Activated naive CD4-positive, alpha-beta T cell treated with anti-CD3 and anti-CD28 coated beads, Interleukin-2, amount 50 U/mL, for 24 hours (primary cell): ENCODE data around the gene CEACAM18.
"Not testable (repeated sequence)": the region's sequence is repeated elsewhere in the genome, so short reads cannot be mapped to it uniquely, and the experiment has no call there.

ENCODE experiments used
- H3K27ac Mint-ChIP-seq: one replicate; pipeline ENCODE4 v1.8.0; 2021; ENCODE audit warnings: mild to moderate bottlenecking, mixed read lengths
- H3K27me3 Mint-ChIP-seq: one replicate; pipeline ENCODE4 v1.8.0; 2021; ENCODE audit warnings: mixed read lengths
- H3K36me3 Mint-ChIP-seq: one replicate; pipeline ENCODE4 v1.8.0; 2021; ENCODE audit warnings: mixed read lengths
- H3K4me1 Mint-ChIP-seq: one replicate; pipeline ENCODE4 v1.8.0; 2021; ENCODE audit warnings: mixed read lengths
- H3K4me3 Mint-ChIP-seq: one replicate; pipeline ENCODE4 v1.8.0; 2021; ENCODE audit warnings: mild to moderate bottlenecking, mixed read lengths
- H3K9me3 Mint-ChIP-seq: one replicate; pipeline ENCODE4 v1.8.0; 2021; ENCODE audit warnings: mixed read lengths

Gene CEACAM18

DNA sequence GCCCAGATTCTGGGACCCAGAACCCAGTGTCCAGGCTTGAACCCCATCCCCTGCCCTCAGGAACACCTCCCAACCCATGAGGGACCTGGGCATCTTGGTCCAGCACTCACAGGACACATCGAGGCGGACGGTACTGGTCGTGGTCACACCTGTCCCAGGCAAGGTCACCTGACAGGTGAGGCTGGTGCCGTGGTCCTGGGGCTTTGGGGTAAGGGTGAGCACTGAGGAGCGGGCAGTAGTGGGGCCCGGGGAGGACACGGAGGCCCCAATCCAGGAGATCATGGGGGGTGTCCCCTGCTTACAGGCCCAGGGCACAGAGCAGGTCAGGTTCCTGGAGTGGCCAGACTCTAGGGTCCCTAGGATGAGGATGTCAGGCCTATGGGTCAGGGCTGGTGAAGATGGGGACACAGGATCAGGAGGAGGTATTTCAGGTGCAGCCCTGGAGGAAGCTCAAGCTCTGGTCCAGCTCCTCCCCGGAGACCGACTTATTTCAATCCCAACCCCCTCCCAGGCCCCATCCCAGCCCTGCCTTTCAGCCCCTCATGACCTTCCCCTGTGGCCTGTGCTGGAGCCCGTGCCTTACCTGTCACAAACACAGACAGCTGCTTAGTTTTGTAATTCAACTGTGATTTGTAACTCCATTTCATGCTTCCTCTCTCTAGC is 20.9 kb upstream of the CEACAM18 start:
- H3K27ac Mint-ChIP-seq, result no peak overlapping the region
- H3K27me3 Mint-ChIP-seq, result peaks cover 2% of the 10 kb centered on the region
- H3K4me3 Mint-ChIP-seq, result no peak overlapping the region
- H3K9me3 Mint-ChIP-seq, result no peaks in the 10 kb centered on the region
- no peaks in the 10 kb centered on the region for H3K4me1 Mint-ChIP-seq
- H3K36me3 Mint-ChIP-seq, result no peaks in the 10 kb centered on the region

DNA sequence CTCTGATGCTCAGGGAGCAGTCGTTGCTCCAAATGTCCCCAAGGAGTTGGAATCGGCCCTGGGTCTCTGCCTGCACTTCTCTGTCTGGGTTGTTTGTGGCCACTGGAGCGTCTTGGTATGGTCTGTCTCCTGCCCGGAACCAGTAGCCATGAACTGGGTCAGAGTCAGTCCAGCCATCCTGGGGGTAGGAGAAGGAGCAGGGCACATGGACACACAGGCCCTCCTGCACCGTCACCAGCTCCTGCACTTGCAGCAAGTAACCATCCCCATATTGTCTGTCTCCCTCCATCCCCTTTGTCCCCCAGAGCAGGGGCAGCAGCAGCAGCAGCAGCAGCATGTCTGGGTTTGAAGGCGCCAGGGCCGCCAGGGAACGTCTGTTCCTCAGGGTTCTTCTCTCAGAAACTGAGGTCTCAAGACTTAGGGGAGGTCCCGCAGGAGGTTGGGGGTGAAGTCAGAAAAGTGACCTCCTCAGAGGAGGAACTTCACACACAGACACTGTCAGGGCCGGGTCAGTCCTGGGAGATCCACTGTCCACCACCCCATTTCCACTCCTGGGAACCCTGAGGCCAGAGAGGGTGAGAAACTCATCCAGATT is 20.2 kb upstream of the CEACAM18 start, which contains the start of gene SIGLEC8:
TSS of gene SIGLEC8 (minus strand) at position 404 of the 595 bp plus-strand sequence. CDS start at position 337, 67 bp downstream.
- no peaks in the 10 kb centered on the region for H3K9me3 Mint-ChIP-seq
- no peaks in the 10 kb centered on the region for H3K36me3 Mint-ChIP-seq
- peaks cover 3% of the 10 kb centered on the region for H3K27me3 Mint-ChIP-seq
- H3K27ac Mint-ChIP-seq, result peak within 1 kb of the TSS; percentile 23
- no peak within 1 kb of the TSS for H3K4me3 Mint-ChIP-seq
- H3K4me1 Mint-ChIP-seq, result peaks cover 4% of the 10 kb centered on the region

GRCh38 chr19:51458899-51459505 is 19.3 kb upstream of the CEACAM18 start:
- Mint-ChIP-seq H3K27ac (peak overlapping the region; percentile 23), H3K4me1 (peaks cover 5% of the 10 kb centered on the region), H3K27me3 (peaks cover 6% of the 10 kb centered on the region), H3K36me3 (no peaks in the 10 kb centered on the region), H3K4me3 (no peak overlapping the region), H3K9me3 (no peaks in the 10 kb centered on the region)

- no peak overlapping the region for H3K27ac Mint-ChIP-seq
- H3K9me3 Mint-ChIP-seq, result no peaks in the 10 kb centered on the region
- peaks cover 5% of the 10 kb centered on the region for H3K4me1 Mint-ChIP-seq
- H3K27me3 Mint-ChIP-seq, result peaks cover 15% of the 10 kb centered on the region
- no peaks in the 10 kb centered on the region for H3K36me3 Mint-ChIP-seq
- no peak overlapping the region for H3K4me3 Mint-ChIP-seq
Measured at GRCh38 chr19:51460164-51460992, 18.0 kb upstream of the CEACAM18 start.

DNA sequence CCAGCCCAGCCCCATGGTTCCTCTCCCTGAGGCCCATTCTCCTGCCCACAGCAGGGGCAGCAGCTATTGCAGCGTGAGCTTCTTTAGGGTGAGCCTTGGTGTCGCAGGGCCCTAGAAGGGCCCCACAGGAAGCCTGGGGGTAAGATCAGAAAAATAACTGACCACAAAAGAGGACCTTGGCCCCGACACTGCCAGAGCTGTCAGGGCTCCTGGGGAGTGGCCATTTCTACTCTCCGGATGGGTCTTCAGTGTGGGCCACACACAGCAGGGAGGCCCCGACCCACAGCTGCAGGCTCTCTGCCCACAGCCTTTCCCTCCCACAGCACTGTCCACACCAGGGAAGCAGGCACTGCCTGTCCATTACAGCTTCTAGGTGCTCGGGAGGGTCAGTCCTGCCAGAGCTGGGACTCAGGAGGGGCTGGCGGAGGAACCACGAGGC is 16.6 kb upstream of the CEACAM18 start:
- Mint-ChIP-seq H3K27me3 (peaks cover 15% of the 10 kb centered on the region), H3K27ac (peak overlapping the region; percentile 35), H3K36me3 (no peaks in the 10 kb centered on the region), H3K4me3 (no peak overlapping the region), H3K4me1 (peaks cover 5% of the 10 kb centered on the region), H3K9me3 (no peaks in the 10 kb centered on the region)

GRCh38 chr19:51462276-51462675 is 16.1 kb upstream of the CEACAM18 start:
- Mint-ChIP-seq H3K9me3 (no peaks in the 10 kb centered on the region), H3K4me3 (no peak overlapping the region), H3K27me3 (peaks cover 17% of the 10 kb centered on the region), H3K4me1 (peaks cover 5% of the 10 kb centered on the region), H3K36me3 (no peaks in the 10 kb centered on the region), H3K27ac (no peak overlapping the region)

DNA sequence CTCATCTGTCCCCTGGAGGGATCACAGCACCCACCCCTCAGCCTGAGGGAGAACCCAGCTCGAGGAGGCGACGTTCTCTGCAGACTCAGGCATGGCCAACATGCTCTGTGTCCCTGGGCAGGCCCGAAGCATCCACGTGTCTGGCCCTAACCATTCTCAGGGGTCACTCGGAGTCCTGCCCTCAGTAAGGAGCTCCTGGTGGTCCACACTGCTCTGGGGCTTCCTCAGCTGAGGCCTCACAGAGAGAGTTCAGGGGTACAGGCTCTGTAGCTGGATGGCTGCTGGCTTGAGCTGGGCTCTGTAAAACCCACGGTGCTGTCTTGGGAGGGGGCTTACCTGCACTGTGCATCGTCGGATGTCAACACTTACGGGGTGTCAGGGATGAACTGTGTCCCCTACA is 15.7 kb upstream of the CEACAM18 start:
- no peaks in the 10 kb centered on the region for H3K9me3 Mint-ChIP-seq
- no peak overlapping the region for H3K27ac Mint-ChIP-seq
- no peaks in the 10 kb centered on the region for H3K36me3 Mint-ChIP-seq
- H3K27me3 Mint-ChIP-seq, result peaks cover 17% of the 10 kb centered on the region
- H3K4me1 Mint-ChIP-seq, result peaks cover 5% of the 10 kb centered on the region
- H3K4me3 Mint-ChIP-seq, result no peak overlapping the region

- not testable (repeated sequence) for H3K9me3 Mint-ChIP-seq, H3K27ac Mint-ChIP-seq, H3K4me1 Mint-ChIP-seq, H3K36me3 Mint-ChIP-seq, H3K4me3 Mint-ChIP-seq
- H3K27me3 Mint-ChIP-seq, result peaks cover 17% of the 10 kb centered on the region
Measured at GRCh38 chr19:51463976-51464581, 14.3 kb upstream of the CEACAM18 start.

- Mint-ChIP-seq H3K36me3 (no peaks in the 10 kb centered on the region), H3K4me3 (no peak overlapping the region), H3K9me3 (no peaks in the 10 kb centered on the region), H3K27ac (no peak overlapping the region), H3K27me3 (peaks cover 17% of the 10 kb centered on the region), H3K4me1 (peaks cover 5% of the 10 kb centered on the region)
Measured at GRCh38 chr19:51466723-51467122, 11.6 kb upstream of the CEACAM18 start.

DNA sequence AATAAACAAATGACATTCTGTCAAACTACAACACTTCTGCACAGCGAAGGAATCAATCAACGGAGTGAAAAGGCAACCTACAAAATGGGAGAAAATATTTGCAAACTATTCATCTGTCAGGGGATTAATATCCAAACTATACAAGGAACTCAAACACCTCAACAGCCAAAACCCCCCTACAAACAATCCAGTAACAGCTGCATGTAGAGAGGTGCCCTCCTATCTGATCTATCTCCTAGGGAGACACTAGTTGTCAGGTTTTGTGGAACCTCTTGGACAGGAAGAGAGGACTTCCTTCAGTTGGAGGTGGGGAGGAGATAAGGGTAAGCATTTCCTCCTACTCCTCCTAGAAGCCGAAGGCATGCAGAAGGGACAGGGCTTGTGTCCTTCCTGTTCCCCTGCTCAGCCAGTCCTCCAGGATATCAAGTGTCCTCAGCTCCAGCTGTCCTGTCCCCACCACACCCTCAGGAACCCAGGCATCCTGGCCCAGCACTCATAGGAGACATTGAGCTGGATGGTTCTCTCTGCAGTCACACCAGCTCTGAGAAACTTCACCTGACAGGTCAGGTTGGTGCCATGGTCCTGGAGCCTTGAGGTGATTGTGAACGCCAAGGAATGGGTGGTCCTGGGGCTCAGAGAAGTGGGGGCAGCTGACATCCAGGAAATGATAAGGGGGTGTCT is 10.3 kb upstream of the CEACAM18 start:
- Mint-ChIP-seq H3K4me3 (no peak overlapping the region), H3K27me3 (peaks cover 17% of the 10 kb centered on the region), H3K9me3 (no peaks in the 10 kb centered on the region), H3K4me1 (peaks cover 8% of the 10 kb centered on the region), H3K36me3 (no peaks in the 10 kb centered on the region), H3K27ac (no peak overlapping the region)

DNA sequence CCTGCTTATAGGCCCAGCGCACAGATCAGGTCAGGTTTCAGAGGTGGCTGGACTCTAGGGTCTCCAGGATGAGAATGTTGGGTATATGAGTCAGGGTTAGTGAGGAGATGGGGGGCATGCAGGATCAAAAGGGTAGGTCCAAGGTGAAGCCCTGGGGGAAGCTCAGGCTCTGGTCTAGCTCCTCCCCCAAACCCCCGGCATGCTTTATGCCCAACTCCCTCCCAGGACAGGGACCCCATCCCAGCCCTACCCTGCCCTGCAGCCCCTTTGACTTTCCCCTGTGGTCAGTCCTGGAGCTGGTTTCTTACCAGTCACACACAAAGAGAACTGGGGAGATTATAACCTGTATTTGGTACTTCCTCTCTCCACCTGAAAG is 9.8 kb upstream of the CEACAM18 start:
- Mint-ChIP-seq H3K36me3 (no peaks in the 10 kb centered on the region), H3K4me1 (peaks cover 8% of the 10 kb centered on the region), H3K27me3 (peaks cover 15% of the 10 kb centered on the region), H3K4me3 (no peak overlapping the region), H3K9me3 (no peaks in the 10 kb centered on the region), H3K27ac (no peak overlapping the region)

DNA sequence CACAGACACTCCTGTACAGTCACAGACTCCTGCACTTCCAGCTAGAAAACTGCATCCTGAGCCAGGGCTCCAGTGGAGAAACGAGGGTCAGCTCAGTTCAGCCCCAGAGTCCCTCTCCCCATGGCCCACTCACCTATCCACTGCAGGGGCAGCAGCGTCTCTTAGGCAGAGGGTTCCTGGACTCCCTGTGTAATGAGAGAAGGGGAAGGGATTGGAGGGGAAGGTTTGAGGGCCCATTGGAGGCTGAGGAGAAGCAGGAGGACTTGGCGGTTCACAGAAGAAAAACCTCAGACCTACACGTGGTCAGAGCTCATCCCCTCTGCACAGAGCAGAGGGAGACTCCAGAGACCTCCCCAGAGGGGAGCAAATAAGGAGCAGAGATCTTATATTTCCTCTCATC is 9.2 kb upstream of the CEACAM18 start:
- H3K9me3 Mint-ChIP-seq, result no peaks in the 10 kb centered on the region
- no peaks in the 10 kb centered on the region for H3K36me3 Mint-ChIP-seq
- peaks cover 8% of the 10 kb centered on the region for H3K4me1 Mint-ChIP-seq
- no peak overlapping the region for H3K4me3 Mint-ChIP-seq
- no peak overlapping the region for H3K27ac Mint-ChIP-seq
- H3K27me3 Mint-ChIP-seq, result peaks cover 13% of the 10 kb centered on the region

DNA sequence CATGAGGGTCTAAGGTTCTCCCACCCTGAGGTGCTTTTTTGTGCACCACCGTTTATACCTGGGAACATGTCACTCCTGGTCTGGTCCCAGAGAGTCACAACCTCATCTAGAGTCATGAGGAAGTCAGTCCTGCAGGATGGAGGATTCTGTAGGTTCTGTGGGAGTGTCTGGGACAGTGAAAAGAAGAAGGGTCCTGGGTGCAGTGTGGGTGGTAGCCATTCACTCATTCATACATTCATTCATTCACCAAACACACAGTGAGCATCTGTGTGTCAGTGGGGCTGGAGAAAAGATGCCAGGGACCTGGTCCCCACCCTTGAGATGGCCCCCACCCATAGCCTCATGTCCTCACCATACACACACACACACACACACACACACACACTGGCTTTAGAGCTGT is 8.7 kb upstream of the CEACAM18 start:
- H3K4me3 Mint-ChIP-seq, result no peak overlapping the region
- H3K9me3 Mint-ChIP-seq, result no peaks in the 10 kb centered on the region
- H3K4me1 Mint-ChIP-seq, result peaks cover 8% of the 10 kb centered on the region
- peaks cover 10% of the 10 kb centered on the region for H3K27me3 Mint-ChIP-seq
- H3K36me3 Mint-ChIP-seq, result no peaks in the 10 kb centered on the region
- no peak overlapping the region for H3K27ac Mint-ChIP-seq

DNA sequence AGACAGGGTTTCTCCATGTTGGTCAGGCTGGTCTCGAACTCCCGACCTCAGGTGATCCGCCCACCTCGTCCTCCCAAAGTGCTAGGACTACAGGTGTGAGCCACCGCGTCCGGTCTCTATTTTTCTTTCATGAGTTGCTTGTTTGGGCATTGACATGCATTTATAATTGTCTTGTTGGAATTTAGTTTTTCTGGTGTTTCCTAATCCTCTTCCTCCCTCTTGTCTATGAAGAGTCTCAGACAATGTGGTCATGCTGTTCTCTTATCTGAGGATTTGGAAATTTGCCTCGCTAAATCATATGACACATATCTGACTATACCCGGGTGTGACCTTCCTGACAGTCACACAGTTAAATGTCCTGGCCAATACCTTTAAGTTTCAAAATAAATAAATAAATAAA is 7.4 kb upstream of the CEACAM18 start:
- Mint-ChIP-seq H3K9me3 (no peaks in the 10 kb centered on the region), H3K36me3 (no peaks in the 10 kb centered on the region), H3K27ac (no peak overlapping the region), H3K27me3 (peaks cover 4% of the 10 kb centered on the region), H3K4me1 (peaks cover 8% of the 10 kb centered on the region), H3K4me3 (no peak overlapping the region)

DNA sequence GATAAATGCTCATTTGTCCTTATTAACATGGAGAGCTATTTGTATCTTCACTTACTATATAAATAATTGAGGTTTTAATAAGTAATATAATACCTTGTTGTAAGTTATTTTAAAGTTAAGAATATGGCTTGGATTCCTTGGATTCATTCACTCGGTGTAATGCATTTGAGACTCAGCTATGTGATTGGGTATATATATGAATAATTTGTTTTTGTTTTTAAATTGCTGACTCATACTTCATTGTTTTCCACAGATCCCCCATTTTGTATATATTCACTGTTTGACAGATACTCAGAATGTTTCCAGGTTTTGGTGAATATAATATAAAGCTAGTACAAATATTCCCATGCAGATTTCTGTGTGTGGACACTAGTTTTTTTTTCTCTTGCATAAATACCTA is 6.8 kb upstream of the CEACAM18 start:
- no peaks in the 10 kb centered on the region for H3K36me3 Mint-ChIP-seq
- H3K9me3 Mint-ChIP-seq, result no peaks in the 10 kb centered on the region
- H3K4me3 Mint-ChIP-seq, result no peak overlapping the region
- no peak overlapping the region for H3K27ac Mint-ChIP-seq
- H3K27me3 Mint-ChIP-seq, result peaks cover 4% of the 10 kb centered on the region
- H3K4me1 Mint-ChIP-seq, result peaks cover 8% of the 10 kb centered on the region
